Activated B cell treated with CpG ODN at 0.5 μM for 24 hours (primary cell): ENCODE results near the gene SLCO2A1. TPM values are rescaled to one million over a fixed set of nuclear protein-coding genes. Genes with fewer than 3 reads are reported as not detected.

Source experiments
- ATAC-seq: fragments of 200-7000 bp; cut with Tn5 transposase; one replicate; pipeline ENCODE4 v1.10.0; 2021; ENCODE audit warnings: low read depth, mild to moderate bottlenecking, moderate library complexity
- CTCF ChIA-PET: fragments of 350-600 bp; sonication (Branson Sonifier 250); formaldehyde crosslinking; loops from one replicate; lab custom pipeline; 2021; ENCODE audit warnings: antibody characterized with exemption; lab: Charles Lee
- POLR2A ChIA-PET: fragments of 350-600 bp; sonication (Branson Sonifier 250); formaldehyde crosslinking; loops from one replicate; lab custom pipeline; 2021; ENCODE audit warnings: antibody characterized with exemption; lab: Charles Lee
- DNase-seq: peaks from one replicate; pipeline ENCODE4 v3.0.0; 2022
- H3K27ac Mint-ChIP-seq: one replicate; pipeline ENCODE4 v1.8.0; 2020; ENCODE audit warnings: mixed read lengths
- H3K27me3 Mint-ChIP-seq: one replicate; pipeline ENCODE4 v1.8.0; 2021; ENCODE audit warnings: mixed read lengths
- H3K36me3 Mint-ChIP-seq: one replicate; pipeline ENCODE4 v1.8.0; 2021; ENCODE audit warnings: low read depth, mixed read lengths
- H3K4me1 Mint-ChIP-seq: one replicate; pipeline ENCODE4 v1.8.0; 2021; ENCODE audit warnings: mixed read lengths
- H3K4me3 Mint-ChIP-seq: one replicate; pipeline ENCODE4 v1.8.0; 2020; ENCODE audit warnings: mild to moderate bottlenecking, mixed read lengths
- H3K9me3 Mint-ChIP-seq: one replicate; pipeline ENCODE4 v1.8.0; 2020; ENCODE audit warnings: mixed read lengths
- intact Hi-C: fragments of 100-400 bp; cut with micrococcal nuclease; formaldehyde crosslinking; loops from one replicate; pipeline ENCODE4 v1.15.1; 2024
- total RNA-seq: library from RNA; stranded (reverse); gene quantifications from 2 replicates; pipeline ENCODE4 v1.2.3, GENCODE V29; 2022
- TF ChIP-seq, protein P1 (sequence below): fragments of 200-600 bp; IDR thresholded peaks from one replicate; pipeline ENCODE4 v1.8.0; 2022; ENCODE audit warnings: antibody characterized with exemption, mild to moderate bottlenecking

SLCO2A1 gene
- total RNA-seq, result not detected in 2 replicates

DNA sequence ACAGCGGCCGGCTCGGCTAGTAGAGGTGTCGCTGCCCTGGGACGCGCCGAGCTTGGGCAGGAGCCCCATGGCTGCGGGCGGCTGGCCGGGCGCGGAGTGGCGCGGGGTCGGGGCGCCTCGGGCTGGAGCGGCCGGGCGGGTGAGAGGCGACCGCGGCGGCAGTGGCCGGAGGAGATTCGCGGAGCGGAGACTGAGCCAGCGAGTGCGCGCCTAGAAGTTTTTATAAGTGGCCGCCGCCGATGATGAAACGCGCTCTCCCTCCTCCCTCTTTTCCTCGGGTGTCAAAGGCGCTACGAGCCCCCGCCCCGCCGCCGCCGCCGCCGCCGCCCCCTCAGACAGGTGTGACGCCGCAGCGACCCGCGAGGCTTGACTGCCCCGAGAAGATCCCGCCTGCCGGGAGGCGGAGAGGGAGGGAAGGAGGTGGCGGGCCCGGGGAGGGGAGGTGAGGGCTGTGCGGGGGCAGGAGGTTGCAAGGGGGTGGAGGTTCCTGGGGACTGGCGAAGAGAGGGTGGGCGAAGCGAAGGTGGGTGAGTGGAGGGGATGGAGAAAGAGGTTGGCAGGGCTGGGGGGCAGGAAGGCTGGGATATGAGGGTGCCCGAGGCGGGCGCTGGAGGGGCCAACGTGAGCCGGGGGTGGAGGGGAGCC, at the start of gene SLCO2A1:
SLCO2A1 (minus strand) TSS at position 192 of the 645 bp plus-strand sequence; CDS start at position 69, 123 bp downstream.
- Mint-ChIP-seq H3K27ac (no peak within 1 kb of the TSS), H3K4me3 (peak within 1 kb of the TSS; percentile 7), H3K4me1 (peaks cover 6% of the 10 kb centered on the region), H3K27me3 (peaks cover 35% of the 10 kb centered on the region), H3K36me3 (no peaks in the 10 kb centered on the region), H3K9me3 (no peaks in the 10 kb centered on the region)
- ChIA-PET POLR2A (no interaction called here), CTCF (no interaction called here)
- ATAC-seq, result no peak
- no peak for DNase-seq
- TF ChIP-seq, protein P1, sequence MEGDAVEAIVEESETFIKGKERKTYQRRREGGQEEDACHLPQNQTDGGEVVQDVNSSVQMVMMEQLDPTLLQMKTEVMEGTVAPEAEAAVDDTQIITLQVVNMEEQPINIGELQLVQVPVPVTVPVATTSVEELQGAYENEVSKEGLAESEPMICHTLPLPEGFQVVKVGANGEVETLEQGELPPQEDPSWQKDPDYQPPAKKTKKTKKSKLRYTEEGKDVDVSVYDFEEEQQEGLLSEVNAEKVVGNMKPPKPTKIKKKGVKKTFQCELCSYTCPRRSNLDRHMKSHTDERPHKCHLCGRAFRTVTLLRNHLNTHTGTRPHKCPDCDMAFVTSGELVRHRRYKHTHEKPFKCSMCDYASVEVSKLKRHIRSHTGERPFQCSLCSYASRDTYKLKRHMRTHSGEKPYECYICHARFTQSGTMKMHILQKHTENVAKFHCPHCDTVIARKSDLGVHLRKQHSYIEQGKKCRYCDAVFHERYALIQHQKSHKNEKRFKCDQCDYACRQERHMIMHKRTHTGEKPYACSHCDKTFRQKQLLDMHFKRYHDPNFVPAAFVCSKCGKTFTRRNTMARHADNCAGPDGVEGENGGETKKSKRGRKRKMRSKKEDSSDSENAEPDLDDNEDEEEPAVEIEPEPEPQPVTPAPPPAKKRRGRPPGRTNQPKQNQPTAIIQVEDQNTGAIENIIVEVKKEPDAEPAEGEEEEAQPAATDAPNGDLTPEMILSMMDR, result no peak
- intact Hi-C loops, result no loop called here

DNA sequence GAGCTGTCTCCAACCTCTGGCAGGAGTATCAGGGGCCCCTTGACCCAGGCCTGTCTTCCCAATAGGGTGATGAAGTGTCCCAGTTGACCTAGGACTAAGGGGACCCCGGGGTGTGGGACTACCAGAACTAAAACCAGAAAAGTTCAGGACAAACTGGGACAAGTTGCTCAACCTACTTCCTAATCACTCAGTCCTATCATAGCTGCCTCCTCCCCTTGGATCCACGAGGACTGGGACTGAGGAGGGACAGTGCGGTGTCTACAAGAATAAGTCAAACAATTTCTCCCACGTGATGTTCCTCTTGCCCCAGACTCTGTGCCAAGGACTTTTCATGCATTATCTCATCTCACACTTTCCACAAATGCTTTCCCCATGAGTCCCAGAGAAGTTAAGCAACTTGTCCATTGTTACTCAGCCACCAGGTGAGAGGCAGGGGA, 49.4 kb upstream of the SLCO2A1 start:
- intact Hi-C loops, result no loop called here
- no peak overlapping the region for H3K27ac Mint-ChIP-seq
- no peak for ATAC-seq
- no peaks in the 10 kb centered on the region for H3K36me3 Mint-ChIP-seq
- peaks cover 2% of the 10 kb centered on the region for H3K27me3 Mint-ChIP-seq
- TF ChIP-seq, protein P1, result no peak
- H3K4me1 Mint-ChIP-seq, result no peaks in the 10 kb centered on the region
- DNase-seq, result no peak
- POLR2A ChIA-PET, result no interaction called here
- CTCF ChIA-PET, result no interaction called here
- H3K4me3 Mint-ChIP-seq, result no peak overlapping the region
- H3K9me3 Mint-ChIP-seq, result no peaks in the 10 kb centered on the region

DNA sequence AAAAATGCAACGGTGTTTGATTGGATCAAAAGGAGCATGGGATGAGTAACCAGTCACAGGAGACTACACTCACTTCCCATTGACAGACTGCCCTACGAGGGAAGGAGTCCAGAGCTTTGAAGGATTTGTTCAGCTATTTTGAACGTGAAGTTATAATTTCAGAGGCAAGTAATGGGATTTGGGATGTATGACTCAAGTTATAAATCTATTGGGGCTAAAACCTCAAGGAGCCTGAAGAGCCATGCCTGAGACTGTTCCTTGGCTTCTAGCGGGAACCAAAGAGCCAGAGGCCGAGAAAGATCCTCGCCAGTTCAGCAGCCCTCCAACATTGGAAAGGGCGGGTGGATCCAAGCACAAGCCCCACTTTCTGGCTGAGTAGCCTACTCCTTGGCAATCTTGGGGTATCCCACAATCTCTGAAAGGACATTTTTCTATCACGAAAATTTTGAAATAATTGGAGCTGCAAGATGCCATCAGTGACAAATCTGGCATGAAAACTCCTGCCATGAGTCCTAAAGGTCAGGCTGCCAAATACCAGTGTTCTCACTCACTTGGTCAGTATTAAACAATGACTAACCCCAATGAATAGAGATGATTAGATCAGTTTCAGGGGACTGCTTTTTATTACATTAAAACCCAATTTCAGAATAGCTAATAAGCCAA, 48.6 kb upstream of the SLCO2A1 start:
- H3K27me3 Mint-ChIP-seq, result peaks cover 2% of the 10 kb centered on the region
- H3K4me1 Mint-ChIP-seq, result no peaks in the 10 kb centered on the region
- no peak for DNase-seq
- ChIA-PET CTCF (no interaction called here), POLR2A (no interaction called here)
- H3K36me3 Mint-ChIP-seq, result no peaks in the 10 kb centered on the region
- H3K9me3 Mint-ChIP-seq, result no peaks in the 10 kb centered on the region
- no peak overlapping the region for H3K4me3 Mint-ChIP-seq
- intact Hi-C loops, result no loop called here
- no peak for ATAC-seq
- no peak overlapping the region for H3K27ac Mint-ChIP-seq
- TF ChIP-seq, protein P1, result no peak

DNA sequence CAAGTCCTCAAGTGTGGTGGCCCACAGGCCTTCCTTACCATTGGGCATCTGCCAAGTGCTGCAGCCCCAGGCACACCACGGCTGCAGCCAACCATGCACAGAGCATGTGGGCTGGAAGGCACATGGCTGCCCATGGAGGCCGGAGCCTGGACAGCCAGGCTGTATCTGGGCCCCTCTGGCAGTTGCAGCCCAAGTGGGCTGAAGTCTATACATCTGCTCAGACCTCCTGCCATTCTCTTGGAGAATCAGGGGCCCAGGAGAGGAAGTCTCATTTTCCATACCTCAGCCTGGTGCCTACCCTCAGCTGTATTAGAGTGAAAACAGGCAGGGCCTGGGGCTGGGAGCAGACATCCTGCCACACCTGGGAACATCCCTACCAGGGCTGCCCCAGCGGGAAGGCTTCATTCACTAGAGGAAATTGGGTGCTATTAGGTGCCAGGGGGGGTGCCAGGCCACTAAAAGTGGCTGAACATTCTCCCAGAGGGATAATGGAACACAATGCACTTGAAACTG, 48.0 kb upstream of the SLCO2A1 start:
- TF ChIP-seq, protein P1, result no peak
- no peak overlapping the region for H3K27ac Mint-ChIP-seq
- H3K9me3 Mint-ChIP-seq, result no peaks in the 10 kb centered on the region

DNA sequence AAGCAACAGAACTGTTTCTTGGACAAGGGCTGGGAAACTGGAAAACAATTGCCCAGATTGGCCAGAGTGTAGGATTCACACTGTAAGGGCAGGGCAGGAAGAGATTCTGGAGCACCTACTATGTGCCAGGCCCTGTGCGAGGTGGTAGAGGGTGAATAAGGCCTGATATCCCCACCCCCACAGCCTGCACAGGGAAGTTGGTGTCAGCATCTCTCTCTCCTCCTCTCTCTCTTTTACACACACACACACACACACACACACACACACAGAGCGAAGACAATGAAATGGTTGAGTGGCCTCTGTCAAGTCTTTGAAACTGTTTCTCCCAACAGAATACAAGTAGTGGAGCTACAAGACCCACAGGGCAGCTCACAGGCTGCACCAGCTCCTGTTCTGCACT, 47.1 kb upstream of the SLCO2A1 start:
- ChIA-PET POLR2A (no interaction called here), CTCF (no interaction called here)
- intact Hi-C loops, result no loop called here
- Mint-ChIP-seq H3K4me3 (no peak overlapping the region), H3K27me3 (peaks cover 2% of the 10 kb centered on the region), H3K9me3 (no peaks in the 10 kb centered on the region), H3K36me3 (no peaks in the 10 kb centered on the region), H3K27ac (no peak overlapping the region), H3K4me1 (no peaks in the 10 kb centered on the region)
- ATAC-seq (no peak), DNase-seq (no peak)
- TF ChIP-seq, protein P1, result no peak

More for the DNA sequence above, 48.0 kb upstream of the SLCO2A1 start:
- H3K27me3 Mint-ChIP-seq, result peaks cover 2% of the 10 kb centered on the region
- DNase-seq, result peak; percentile 4
- ChIA-PET CTCF (no interaction called here), POLR2A (no interaction called here)
- no peak overlapping the region for H3K4me3 Mint-ChIP-seq
- no peak for ATAC-seq
- no peaks in the 10 kb centered on the region for H3K36me3 Mint-ChIP-seq
- H3K4me1 Mint-ChIP-seq, result no peaks in the 10 kb centered on the region
- intact Hi-C loops, result no loop called here
